GM12872 (cell line): ENCODE results near the gene AP1S1.

Source experiments
- CTCF ChIP-seq: IDR thresholded peaks from 3 replicates; pipeline ENCODE4 v1.5.1; 2011; ENCODE audit warnings: low read depth, mild to moderate bottlenecking, low read length, moderate library complexity; ENCODE audit not compliant: insufficient read depth

AP1S1 gene

GRCh38 chr7:101121991-101122932, 32.0 kb upstream of the AP1S1 start:
- no peak for TF ChIP-seq CTCF

- no peak for TF ChIP-seq CTCF
These were observed 31.2 kb upstream of the AP1S1 start for GRCh38 chr7:101122933-101123702.

GRCh38 chr7:101123703-101124068, 30.6 kb upstream of the AP1S1 start:
- TF ChIP-seq CTCF, result no peak

GRCh38 chr7:101124376-101125056, 29.8 kb upstream of the AP1S1 start:
- no peak for TF ChIP-seq CTCF

- no peak for TF ChIP-seq CTCF
These were observed 28.2 kb upstream of the AP1S1 start for GRCh38 chr7:101125989-101126650.

GRCh38 chr7:101126651-101127459, 27.4 kb upstream of the AP1S1 start, which contains the start of gene SERPINE1:
TSS of gene SERPINE1 (plus strand) at chr7:101127104. CDS start at chr7:101128394, 1,290 bp downstream.
- peak; percentile 56 for TF ChIP-seq CTCF
